NOMO-1 treated with DMSO at 0.1 percent for 48 hours (cell line): ENCODE results near the gene NACAD.
A peak's percentile ranks its signal among the peaks of the same experiment; 100 is the strongest.
"Not testable (repeated sequence)": the region's sequence is repeated elsewhere in the genome, so short reads cannot be mapped to it uniquely, and the experiment has no call there.

Experiments used
- DNase-seq: peaks from one replicate; lab custom pipeline; 2025; ENCODE audit not compliant: unreplicated experiment; lab: John Stamatoyannopoulos, UW

Gene NACAD

GRCh38 chr7:45118292-45118691 is 29.5 kb upstream of the NACAD start:
- DNase-seq = no peak

GRCh38 chr7:45117582-45117981 is 28.8 kb upstream of the NACAD start:
- no peak for DNase-seq

DNA sequence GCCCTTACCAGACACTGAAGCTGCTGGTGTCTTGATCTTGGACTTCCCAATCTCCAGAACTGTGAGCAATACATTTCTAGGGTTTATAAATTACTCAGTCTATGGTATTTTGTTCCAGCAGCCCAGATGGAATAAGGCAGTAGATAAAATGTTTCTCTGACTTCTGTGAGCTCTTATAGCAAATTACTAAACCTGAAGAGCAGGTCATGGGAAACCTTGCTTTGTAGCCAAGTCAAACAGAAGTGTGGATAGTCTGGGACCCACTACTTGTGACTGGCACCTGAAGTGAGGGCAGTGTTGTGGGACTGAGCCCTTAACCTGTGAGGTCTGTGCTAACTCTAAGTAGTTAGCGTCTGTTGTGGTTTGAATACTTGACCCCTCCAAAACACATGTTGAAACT is 27.3 kb upstream of the NACAD start:
- DNase-seq = no peak

DNA sequence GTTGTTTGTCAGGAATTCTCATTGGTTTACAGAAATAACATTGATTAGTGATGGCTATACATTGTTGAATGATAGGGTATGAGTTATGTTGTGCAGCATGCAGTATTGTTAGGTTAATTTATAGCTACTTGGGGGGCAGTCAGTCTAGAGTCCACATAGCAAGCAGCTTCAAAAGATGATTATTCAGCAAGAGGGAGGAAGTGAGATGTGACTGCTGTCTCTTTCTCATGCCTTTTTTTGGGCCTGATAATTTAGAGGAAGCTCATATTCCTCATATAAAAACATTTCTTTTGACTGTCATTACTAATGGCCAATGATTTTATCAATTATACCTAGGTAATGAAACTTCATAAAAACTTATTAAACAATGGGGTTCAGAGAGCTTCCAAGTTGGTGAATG is 26.2 kb upstream of the NACAD start:
- peak; percentile 42 for DNase-seq

DNA sequence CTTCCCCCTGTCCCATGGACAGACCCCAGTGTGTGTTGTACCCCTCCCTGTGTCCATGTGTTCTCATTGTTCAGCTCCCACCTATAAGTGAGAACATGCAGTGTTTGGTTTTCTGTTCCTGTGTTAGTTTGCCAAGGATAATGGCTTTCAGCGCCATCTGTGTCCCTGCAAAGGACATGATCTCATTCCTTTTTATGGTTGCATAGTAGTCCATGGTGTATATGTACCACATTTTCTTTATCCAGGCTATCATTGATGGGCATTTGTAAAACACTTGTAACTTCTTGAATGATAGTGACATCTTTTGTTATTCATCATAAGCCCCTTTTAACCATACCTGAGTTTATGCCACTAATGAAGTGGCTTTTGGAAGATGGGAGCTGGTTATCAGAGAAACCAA is 25.5 kb upstream of the NACAD start:
- DNase-seq = not testable (repeated sequence)

GRCh38 chr7:45112648-45113047 is 23.9 kb upstream of the NACAD start:
- DNase-seq = no peak

- DNase-seq = peak; percentile 92
Measured at GRCh38 chr7:45111298-45112223, 22.8 kb upstream of the NACAD start, which contains the start of gene TBRG4. TSS of gene TBRG4 (minus strand) at chr7:45111697. CDS start at chr7:45109237, 2,460 bp downstream.

- no peak for DNase-seq
Measured at GRCh38 chr7:45108863-45109262, 20.1 kb upstream of the NACAD start.

DNA sequence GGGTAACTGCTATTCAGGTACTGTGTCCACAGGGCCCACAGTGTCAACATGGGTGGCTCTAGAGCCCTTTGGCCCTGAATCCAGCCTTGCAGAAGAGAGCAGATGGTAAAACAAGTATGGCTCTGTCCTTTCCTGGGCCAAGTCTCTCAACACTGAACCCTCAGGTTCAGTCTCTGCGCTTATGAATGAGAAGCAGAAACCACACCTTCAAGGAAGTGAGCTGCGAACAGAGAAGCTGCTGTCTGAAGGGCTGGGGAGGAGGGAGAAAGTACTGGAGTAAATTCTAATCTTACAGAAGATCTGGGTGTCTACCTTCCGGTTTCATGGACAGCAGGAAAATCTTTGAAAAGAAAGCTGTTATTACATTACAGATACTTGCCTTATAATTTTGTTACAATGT is 18.6 kb upstream of the NACAD start:
- DNase-seq = no peak

DNA sequence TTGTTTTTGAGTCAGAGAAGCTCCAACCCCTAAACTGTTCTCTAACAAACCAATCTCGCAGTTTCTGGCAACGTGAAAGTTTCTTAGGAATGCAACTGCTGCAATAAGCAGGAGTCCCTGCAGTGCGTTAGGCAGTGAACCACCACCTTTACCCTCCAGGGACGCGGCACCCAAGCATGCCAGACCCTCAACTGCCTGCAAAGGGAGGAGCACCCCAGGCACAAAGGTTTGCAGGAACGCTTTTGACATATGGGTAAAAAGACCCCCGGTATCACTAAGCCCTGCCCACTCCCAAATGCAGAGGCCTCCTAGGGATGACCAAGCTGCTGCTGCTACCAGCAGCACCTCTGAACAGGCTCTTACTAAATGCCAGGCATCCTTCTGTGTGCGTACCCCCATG is 18.1 kb upstream of the NACAD start:
- no peak for DNase-seq

DNA sequence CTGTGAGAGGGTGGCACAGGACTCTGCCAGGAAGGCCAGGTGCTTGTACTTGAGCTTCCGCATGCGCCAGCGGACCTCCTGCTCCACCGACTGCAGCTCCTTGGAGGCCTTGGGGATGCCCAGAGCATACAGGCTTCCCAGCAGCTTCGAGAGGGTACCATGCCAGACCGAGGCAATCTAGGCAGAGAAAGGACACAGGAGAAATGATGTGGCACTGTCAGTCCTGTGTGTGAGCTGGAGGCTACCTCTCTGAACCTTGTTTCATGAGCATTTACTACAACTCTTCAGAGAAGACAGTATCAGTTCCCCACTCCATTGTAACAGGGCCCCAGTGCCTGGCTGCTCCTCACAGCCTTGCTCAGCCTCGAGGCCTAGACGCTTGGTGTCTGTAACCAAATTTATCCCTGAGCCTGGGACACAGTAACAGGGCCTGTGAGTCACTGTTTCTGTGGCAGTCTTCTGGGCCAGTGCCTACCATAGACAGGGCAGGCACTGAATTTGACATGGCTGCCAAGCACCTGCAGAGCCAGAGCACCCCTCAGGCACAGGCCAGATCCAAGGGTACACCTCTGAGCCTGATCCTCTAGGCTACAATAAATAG is 16.9 kb upstream of the NACAD start:
- no peak for DNase-seq

DNA sequence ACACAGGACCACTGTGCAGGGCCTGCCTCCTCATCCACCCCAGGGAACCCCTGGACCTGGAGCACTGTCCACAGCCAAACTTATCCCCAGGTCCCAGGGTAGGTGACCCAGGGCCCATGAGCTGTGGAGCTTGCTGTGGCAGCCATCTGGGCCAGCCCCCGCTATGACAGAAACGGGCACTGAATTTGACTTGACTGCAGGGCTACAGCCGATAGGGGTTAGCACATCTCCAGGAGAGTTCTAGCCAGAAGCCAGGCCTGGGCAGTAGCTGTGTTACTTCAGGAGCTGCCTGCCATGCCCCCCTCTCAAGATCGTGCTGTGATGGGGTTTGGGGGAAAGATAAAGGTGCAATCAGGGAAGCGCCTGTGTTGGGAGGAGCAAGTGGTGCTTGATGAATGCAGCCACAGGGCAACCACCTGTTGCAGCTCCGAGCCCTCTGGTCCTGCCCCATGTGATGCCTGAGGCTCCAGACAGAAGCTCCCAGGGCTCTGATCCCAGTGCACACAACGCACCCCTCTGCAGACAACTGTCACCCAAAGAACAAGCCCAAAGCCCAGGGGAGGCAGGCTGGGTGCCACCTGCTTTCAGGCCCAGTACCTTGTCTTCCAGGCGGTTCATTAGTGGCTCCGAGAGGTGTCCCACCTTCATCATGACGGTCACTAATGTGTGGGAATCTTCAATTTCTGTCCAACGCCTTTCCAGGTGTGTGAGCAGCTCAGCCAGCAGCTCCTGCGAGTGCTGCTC is 16.2 kb upstream of the NACAD start:
- no peak for DNase-seq

DNA sequence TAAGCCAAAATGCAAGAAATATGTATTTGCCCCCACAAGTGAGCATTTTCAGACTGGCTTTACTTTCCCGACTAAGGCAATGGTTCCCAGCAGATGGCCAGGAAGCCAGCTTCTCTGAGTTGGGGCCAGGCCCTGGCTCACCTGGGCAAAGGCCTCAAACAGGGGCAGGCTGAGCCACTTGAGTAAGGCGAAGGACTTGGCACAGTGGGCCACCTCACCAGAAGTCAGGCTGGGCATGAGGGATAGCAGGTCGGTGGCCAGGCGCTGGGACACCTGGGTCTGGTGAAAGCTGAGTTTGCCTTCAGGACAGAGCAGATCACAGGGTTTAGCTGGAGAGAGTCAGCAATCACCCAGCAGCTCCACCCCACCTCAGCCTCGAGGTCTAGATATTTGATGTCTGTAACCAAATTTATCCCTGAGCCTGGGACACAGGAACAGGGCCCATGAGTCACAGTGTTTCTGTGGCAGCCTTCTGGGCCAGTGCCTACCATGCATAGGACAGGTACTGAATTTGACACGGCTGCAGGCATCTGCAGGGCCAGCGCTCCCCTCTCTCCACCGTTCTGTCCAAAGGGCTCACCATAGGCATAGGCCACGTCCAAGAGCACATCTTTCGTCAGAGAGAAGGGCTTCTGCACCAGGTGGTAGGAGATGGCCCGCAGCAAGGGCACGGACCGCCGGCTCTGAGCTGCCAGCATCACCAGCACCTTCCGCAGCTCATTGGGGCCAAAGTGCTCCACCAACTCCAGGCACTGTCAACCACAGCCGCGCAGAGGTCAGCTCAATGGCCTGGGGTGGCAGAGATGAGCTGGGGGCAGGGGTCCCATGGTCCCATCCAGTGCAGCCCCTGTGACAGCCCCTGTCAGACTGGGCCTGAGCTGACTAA is 15.4 kb upstream of the NACAD start:
- DNase-seq = no peak

DNA sequence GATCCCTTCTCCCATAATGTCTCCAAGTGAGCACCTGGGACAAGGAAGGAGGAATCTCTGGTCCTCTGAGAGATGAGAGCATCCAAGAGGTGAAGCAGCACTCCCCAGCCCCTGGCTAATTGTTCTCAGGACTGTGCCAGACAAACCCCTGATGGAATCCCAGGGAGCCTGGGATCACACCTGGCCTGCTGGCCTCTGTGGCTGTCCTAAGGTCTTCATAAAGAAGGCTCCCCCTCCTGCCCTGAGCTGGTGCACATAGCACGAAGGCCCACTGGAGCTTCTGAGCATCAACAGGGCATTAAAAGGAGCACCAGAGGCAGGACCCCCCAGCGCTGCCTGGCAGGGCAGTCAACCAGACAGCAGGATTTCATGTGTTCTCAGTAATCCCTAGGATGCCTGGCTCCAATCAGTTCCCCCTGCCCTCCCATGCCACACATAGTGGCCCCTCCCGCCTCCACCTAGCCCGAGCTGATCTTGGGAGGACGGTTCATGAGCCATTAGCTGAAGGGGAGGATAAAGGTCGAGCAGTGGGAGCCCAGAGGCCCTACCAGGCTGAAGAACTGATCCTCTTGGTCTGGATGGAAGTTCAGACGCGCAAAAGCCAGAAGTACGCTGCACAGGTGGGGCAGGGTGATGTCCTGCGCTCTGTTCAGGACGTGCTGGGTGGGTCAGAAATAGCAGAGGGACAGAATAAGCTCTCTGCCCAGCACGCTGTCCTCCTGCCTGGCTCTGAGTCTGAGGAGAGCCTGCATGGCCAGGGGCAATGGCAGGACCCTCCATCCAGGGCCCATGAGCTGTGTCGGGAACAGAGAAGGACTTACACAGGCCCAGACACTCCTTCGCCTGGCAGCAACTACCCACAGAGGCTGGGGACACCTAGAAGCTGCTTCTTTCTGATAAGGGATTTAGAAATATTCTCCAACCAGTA is 14.3 kb upstream of the NACAD start:
- no peak for DNase-seq

DNA sequence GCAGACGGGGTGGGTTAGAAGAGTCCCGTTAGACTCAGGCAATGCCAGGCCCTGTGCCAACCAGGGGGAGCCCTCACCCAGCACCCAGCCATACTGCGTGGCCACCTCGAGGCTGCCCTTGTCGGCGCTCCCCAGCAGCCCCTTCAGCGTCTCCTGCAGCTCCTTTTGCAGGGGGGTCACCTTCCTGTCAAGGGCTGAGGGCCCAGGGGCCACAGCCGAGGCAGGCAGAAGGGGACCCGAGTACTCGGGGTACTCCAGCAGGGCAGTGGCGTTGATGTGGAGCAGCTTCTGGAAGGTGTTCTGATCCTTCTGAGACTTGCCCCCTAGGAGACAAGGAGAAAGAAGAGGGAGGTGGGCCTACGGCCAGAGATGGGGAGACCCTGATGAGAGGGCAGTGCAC is 13.0 kb upstream of the NACAD start:
- DNase-seq = no peak

- no peak for DNase-seq
Measured at GRCh38 chr7:45100761-45101480, 12.2 kb upstream of the NACAD start.

DNA sequence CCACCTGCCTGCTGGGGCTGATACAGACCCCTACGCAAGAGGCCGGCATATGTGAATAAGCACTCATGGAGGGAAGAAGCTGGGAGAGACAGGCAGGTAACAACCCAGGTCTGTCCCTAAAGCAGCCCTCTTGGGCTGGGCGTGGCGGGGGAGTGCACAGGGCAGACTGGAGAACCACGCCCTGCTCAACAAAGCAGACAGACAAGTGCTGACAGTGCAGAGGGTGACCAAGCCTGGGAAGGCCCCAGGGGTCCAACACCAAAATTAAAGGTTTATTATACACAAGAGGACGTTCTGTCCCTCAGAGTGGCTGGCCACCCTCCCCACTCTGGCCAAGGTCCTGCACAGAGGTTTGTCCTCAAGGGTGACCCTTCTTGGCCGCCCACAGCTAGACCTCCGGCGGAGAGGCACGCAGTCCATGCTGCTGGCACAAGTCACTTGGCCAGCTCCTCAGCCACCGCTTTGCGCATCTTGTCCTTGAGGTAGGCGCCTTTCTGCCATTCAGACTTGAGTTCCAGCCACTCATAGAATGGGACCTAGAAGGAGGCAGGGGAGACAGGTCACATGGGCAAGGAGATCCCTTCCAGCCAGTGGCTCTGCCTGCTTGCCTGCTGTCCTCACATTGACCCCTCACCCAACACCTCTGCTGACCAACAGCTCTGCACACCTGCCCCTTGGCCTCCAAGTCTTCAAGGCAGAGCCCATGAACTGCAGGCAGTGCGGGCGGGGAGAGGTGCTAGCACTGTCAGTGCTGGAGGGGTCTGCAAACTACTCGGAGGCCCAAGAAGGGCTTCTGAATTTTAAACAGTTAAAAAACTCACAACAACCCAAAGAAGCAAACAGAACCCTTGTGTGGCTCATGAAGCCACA is 11.4 kb upstream of the NACAD start:
- DNase-seq = no peak
